Measurements from ENCODE around the gene AMOTL2.

AMOTL2 gene

GRCh38 chr3:134330883-134331810, 43.1 kb downstream of the AMOTL2 start:
- no peak for DNase-seq

GRCh38 chr3:134328846-134329245, 45.4 kb downstream of the AMOTL2 start:
- DNase-seq = no peak

- no peak for DNase-seq
These were observed 46.1 kb downstream of the AMOTL2 start for GRCh38 chr3:134328147-134328591.

- no peak for DNase-seq
These were observed 46.7 kb downstream of the AMOTL2 start for GRCh38 chr3:134327594-134327975.

DNA sequence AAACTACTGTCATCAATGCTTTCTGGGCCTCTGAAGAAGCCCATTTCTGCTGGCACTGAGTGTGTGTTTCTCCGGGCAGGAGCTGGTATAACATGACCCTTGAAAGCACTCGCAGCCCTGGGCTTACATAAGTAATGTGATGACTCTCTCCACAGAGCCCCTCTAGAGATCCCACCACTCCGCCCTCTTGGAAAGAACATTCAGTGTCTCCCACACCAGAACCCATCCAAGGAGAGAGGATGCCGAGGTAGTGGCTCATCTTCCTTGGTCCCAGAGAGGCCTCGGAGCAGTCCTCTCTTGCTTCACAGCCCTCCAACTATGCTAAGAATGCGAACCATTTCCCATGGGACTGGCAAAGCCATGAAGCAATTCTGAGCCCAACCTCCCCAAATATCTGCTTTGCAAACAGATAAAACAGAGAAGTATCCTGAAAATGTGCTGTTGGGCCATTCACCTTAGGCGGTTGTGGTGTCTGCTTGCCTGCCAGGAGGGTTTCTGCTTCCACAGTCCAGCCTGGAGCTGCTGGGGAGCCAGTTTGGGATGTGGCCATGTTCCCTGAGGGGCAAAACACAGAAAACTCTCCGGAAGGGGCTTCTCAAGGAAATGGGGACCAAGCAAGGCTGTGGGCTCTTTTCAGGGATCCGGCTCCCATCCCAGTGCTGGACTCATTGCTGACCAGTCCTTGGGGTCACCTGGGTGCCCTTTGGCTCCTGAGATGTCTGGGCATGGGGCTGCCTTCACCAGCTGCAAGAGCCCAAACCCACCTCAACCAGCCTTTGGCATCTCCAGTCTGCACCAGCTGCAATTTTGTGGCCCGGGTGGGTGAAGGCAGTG, 47.3 kb downstream of the AMOTL2 start:
- DNase-seq = no peak

- no peak for DNase-seq
These were observed 48.1 kb downstream of the AMOTL2 start for GRCh38 chr3:134326126-134326525.

DNA sequence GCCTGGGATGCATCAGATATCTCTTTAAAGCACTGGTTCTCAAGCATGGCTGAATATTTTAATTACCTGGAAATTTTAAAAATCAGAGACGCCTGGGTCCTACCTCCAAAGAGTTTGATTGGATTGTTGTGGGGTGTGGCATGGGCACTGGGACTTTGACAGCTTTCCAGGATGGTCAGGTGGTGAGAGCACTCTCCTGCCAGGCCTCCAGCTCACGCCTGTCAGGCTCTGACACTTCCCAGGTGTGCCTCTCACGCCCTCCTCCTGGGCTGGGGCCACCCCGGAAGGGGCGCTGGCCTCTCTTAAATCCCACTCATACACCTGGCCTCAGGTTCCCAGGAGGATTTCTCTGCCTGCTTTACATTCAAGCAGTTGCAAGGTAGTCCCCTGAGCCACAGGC, 48.5 kb downstream of the AMOTL2 start:
- DNase-seq = no peak

DNA sequence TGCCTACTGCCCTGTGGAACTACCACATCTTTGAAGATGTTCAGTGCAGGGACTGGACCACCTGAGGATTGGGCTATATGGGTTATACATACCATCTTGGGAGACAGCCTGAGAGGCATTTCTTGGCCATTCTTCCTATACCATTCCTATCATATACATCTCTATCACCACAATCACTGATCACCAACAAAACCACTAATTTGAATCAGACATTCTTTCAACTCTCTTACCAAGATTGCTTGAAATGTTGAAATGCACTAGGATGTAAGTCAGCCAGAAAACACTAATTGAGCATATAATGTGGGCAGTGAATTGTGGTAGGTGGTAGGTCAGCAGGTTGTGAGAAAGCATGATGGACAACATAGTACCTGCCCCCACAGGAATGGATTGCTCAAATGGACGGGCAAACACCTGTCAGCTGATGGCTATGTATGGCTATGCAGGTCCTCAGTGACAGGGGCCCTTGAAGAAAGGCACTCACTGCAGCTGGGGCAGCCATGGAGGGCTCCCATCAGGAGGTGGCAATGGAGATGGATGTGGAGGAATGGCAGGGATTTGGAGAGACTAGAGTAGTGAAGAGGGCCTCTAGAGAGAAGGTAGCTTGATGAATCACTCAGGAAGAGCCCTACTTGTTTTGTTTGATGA, 49.1 kb downstream of the AMOTL2 start:
- no peak for DNase-seq

DNA sequence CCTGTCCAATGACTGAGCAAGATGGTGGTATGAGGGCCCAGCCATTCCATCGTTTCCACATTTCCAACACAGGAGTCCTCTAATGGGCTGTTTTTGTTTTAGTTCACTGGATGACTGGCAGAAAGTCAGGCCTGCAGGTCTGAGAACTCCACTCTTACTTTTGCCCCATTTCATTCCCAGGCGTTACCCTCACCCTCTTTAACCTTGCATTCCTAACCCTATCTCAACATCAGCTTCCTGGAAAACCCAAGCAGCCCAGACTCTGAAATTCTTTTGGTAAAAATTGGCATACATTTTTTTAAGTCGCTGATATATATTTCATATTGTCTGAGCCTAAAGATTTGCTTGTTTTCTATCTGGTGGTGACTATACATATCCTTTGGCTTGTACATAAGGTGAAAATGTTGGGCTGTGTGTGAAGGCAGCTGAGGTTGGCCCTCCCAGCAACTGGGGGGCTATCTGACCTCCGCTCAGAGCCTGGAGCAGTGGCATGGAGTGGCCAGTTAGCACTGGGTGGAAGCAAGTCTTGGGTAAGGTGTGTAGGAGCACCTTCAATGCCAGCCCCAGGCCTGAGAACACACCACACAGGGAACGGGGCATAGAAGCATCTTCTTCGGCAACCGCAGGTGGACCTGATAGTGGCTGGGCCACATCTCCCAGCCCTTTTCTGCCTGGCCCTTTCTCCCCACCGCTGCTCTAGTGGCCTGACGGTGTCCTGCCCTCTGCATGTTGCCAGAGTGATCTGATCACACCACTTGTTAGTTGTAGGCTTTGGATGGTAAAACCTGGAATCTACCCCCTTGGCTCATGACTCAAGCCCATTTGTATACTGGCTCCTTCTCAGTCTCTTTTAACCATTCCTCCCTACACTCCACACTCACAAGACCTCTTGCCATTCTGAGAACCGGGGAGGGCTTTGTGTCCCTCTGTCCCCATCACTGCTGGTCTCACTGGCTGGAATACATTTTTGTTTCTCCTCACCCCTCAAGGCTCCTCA, 50.0 kb downstream of the AMOTL2 start:
- DNase-seq = no peak

DNA sequence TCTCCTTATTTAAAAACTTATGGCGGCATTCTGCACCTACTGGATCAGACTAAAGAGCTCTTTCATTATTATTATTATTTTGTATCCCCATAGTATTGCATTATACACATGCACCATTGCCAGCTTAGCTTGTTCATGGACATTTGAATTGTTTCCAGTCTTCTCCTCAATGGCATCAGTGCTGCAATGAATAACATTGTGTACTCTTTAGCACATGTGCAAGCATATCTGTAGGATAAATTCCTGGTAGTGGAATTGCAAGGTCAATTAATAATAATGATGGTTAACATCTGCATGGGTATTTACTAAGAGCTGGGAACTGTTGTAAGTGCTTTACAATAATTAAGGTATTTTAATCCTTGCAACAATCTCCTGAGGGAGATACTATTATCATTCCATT, 52.0 kb downstream of the AMOTL2 start:
- DNase-seq = no peak

DNA sequence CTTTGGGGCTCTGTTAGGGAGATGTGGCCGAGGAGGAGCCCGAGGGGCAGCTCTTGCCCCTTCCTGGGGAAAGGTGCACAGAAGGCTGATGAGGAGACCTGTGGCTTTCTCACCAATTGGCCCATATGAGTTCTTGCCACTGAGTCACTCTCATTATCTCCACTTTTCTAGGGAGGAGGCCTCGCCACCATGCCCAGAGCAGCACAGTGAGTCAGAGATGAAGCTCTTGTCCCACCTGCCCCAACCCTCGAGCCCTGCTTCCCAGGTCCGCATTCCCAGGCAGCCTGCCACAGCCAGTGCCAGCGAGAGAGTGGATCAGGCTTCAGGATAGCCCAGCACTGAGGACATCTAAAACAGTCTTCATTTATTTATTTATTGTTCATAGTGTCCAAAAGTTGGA, 53.5 kb downstream of the AMOTL2 start:
- no peak for DNase-seq

DNA sequence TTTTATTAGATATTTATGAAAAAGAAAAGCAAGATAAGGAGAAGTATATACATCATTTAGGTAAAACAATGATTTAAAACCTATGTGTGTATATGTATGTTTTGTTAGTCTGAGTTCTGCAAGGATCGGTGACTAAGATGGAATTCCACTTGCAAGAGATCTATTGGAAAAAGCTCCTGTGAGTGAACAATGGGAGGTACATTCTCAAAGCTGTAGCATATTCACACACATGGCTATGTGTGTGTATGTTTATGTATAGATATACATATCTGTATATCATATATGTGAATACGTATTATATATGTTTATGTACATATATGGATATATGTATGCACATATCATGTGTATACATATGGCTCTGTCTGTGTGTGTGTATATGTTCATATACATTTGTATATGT, 54.3 kb downstream of the AMOTL2 start:
- no peak for DNase-seq

GRCh38 chr3:134318166-134318565, 56.1 kb downstream of the AMOTL2 start:
- no peak for DNase-seq

DNA sequence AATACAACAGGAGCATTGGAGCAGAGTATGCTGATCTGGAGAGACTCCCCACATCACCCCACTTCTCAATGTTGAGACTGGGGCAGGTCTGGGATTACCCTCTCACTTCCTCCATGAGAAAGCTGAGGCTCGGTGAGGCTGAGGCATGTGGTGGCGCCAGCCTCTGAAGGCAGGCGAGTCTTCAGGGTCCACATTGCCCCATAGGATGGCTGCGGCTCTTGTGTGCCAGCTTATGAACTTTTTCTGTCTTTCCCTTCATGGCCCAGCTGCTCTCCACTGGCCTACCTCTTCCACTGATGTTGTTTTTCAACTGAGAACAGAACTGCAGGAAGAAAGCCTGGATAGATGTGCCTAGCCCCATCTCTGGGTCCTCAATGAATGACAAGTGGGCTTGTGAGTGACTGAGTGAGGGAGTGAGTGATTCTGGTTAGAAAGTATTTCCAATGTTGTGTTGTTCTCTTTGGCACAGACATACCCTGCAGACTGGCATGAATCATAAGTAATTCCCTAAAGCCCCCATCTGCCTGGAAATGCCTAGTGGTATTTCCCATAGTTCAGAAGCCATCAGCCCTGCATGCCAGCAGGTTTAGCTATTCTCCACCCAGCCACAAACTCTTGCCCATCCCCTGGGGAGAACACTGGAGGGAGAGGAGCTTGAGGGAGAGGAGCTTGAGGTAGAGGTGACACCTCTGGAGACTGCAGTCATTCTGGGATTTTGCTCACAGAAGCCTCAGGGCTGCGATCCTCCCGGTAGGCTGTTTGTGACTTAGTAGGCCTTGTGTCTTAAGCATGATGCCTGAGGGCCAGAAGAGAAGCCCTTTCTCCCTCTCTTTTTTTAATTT, 56.9 kb downstream of the AMOTL2 start:
- DNase-seq = no peak

GRCh38 chr3:134315286-134316106, 58.8 kb downstream of the AMOTL2 start:
- no peak for DNase-seq

GRCh38 chr3:134314588-134315285, 59.5 kb downstream of the AMOTL2 start:
- DNase-seq = no peak

GRCh38 chr3:134313847-134314587, 60.2 kb downstream of the AMOTL2 start:
- DNase-seq = no peak
